DND-41 (cell line): Measurements from ENCODE around the gene FGB.

ENCODE experiments used
- CTCF ChIP-seq: IDR thresholded peaks from 2 replicates; pipeline ENCODE4 v1.5.1; 2012; ENCODE audit warnings: borderline replicate concordance, low read length, moderate library complexity, mild to moderate bottlenecking; ENCODE audit not compliant: poor library complexity, severe bottlenecking; ENCODE audit errors: extremely low read depth
- EZH2 ChIP-seq: IDR thresholded peaks from 3 replicates; pipeline ENCODE4 v1.6.1; 2012; ENCODE audit warnings: borderline replicate concordance, low read depth, mild to moderate bottlenecking, moderate library complexity, low read length, inconsistent platforms; ENCODE audit not compliant: severe bottlenecking

DNA sequence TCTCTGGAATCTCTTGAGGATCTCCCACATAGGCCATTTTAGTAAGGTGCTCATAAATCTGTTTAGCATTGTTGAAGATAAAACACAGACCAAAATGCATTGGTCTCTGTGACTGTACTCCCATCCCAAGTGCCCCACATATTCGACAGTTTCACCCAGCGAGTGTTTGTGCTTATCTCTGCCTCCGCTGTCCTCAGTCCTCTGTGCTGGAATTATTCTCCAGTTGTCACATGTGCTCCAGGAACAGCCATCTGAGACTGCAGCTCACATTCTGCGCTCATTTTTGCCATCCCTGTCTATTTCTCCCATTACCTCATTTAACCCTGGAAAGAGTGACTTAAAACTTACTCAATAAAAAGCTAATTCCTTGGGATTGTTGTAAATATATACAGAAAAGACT, 43.6 kb upstream of the FGB start:
- TF ChIP-seq CTCF (no peak), EZH2 (no peak)
